GM18502 (cell line): ENCODE results near the gene F3.
"Not testable (repeated sequence)": the region's sequence is repeated elsewhere in the genome, so short reads cannot be mapped to it uniquely, and the experiment has no call there.

Experiments
- ATAC-seq: cut with Tn5 transposase; IDR thresholded peaks from one replicate; pipeline ENCODE4 v1.9.1; 2021; ENCODE audit warnings: mild to moderate bottlenecking; ENCODE audit not compliant: unreplicated experiment, poor library complexity

The F3 gene

DNA sequence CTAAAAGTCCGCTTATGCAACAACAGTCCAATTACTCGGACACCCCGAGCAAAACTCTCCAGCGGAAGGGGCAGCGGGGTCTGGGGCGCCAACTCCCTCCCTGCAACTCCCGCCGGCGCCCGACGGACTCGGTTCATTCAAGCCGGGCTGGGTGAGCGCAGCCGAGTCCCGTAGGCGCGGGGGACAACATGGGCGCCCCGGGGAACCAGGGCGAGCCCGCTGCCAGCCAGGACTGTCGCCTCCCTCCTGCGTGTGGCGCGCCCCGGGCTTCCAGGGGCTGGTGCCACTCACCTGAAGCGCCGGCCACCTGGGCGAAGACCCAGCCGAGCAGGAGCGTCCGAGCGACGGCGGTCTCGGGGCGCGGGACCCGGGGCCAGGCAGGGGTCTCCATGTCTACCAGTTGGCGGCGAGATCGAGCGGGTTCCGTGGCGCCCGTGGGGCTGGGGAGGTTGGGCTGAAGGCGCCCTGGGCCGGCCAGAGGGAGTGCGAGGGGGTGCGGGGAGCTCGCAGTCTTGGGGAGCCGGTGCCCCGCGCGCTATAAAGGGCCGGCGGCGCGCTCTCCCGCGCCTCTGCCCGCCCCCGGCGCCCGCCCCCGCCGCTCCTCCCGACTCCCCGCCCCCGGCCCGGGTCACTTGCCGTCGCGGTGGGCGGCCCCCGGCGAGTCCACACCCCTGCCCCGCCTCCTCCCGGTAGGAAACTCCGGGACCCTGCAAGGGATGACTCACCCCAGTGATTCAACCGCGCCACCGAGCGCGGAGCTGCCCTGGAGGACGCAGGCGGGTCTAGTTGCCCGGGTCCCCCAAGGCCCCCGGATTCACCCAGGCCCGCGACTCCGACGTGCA is at the start of gene F3:
F3 (minus strand) TSS at position 514 of the 842 bp plus-strand sequence; CDS start at position 391, 123 bp downstream.
- ATAC-seq = peak; percentile 90

DNA sequence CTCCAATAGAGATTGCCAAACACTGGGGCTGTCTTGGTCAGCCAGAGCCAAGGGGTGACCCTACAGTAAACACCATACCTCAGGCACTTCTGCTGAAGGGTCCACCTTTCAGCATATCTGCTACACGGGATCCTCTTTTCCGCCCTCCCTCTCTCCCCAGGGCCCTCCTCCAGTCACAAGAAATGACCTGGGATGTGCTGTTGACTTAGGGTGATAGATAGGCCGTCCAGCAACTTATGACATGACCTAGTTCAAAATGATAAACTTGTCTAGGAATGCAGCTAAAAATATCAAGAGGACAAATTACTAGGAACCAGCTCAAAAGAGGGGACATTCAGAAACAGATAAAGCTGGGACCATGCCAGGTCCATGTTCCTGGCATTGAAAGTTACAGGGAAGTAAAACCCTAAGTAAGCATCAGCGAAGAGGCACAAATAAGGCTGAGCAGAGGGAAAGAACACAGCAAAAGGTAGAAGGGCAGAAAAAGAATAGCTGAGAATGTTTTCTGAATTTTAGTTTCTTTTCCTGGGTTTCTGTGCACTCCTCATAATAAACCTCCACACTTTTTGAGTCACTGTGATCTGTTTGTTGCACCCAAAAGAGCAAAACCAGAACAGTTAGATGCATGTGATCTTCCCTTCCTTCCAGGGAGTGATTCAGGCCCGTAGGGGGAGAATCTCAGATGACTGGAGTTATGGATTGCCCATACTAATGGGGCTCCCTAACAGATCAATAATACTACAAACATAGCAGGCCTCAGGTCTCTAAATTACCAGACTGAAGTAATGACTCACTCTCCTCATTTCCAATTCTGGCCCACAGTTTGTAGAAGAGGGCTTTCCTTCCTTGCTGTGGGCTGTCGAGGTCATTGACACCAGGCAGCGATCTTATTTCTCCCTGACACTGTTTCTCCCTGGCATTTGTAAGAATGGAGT is 48.9 kb upstream of the F3 start:
- ATAC-seq = no peak

DNA sequence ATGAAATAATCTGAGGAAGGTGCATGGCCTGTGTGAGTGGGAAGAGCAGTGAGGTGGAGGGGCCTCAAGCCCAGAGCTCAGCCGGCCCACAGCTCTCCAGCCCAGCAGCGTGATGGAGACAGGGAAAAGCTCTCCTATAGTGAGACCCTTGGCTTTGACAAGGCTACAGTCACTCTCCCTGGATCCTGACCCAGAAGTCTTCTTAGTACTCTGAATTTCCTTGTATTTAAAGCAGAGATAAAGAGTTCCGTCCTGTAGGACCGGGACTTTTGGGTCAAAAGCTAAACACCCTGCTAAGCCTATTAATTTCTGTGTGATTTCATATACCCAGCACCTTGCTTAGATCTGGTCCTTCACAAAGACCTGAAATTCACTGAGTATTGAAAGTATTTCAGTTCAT is 48.2 kb upstream of the F3 start:
- no peak for ATAC-seq

DNA sequence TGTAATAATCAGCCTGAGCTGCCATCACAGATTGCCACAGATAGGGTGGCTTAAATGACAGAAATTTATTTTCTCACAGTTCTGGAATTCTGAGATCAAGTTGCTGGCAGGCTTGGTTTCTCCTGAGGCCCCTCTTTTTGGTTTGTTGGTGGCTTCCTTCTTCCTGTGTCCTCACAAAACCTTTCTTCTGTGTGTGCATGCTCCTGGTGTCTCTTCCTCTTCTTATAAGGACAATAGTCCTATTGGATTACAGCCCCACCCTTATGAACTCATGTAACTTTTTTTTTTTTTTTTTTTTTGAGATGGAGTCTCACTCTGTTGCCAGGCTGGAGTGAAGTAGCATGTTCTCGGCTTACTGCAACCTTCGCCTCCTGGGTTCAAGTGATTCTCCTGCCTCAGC is 41.0 kb upstream of the F3 start:
- no peak for ATAC-seq

DNA sequence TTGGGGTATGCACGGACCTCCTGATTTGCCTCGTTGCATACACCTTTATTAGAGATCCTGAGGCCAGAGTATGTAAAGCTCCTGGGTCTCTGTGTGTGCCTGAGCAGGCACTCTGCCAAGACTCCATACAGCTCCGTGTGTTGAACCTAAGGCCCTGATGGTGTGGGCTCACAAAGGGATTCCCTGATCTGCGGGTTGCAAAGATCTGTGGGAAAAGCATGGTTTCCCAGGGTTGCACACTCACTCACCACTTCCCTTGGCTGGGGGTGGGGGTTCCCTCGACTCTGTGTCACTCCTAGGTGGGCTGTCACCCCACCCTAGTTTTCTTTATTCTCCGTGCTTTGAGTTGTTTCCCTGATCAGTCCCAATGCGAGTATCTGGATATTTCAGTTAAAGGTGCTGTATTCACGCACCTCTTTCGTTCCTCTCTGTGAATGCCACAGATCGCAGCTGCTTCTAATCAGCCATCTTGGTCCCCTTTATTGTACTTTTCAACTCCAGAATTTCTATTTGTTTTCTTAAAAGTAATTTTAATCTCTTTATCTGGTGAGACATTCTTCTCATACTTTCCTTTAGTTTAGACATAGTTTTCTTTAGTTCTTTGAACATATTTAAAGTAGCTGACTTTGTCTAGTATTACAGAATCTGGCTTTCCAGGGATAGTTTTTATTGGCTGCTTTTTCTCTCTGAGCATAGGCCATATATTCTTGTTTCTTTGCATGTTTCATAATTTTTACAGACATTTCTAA is 39.0 kb upstream of the F3 start:
- ATAC-seq = no peak

DNA sequence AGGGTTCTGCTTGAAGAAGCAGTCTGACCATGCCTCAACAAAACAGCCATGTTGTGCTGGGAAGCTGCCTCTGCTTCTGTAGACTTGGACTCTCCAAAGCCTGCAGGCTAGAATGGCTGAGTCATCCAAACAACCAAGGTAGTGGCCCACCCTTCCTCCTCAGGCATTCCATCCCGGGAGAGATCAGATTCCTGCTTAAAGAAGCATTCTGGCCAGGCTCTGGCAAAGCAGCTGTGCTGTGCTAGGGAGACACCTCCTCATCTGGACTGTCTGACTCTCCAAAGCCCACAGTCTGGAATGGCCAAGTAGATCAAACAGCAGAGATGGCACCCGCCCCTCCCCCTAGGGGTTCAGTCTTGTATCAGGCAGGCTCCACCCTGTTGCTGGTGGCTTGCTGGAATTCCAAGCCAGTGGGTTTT is 38.3 kb upstream of the F3 start:
- no peak for ATAC-seq

DNA sequence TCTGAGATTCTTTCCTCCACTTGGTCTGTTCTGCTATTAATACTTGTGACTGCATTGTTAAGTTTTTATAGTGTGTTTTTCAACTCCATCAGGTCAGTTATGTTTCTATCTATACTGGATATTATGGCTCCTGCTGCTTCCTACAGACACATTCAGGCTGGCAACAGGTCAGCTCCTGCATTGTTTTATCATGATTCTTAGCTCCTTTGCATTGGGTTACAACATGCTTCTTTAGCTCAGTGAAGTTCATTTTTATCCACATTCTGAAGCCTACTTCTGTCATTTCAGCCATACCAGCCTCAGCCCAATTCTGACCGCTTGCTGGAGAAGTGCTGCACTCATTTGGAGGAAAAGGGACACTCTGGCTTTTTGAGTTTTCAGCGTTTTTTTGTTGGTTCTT is 37.3 kb upstream of the F3 start:
- ATAC-seq = no peak

DNA sequence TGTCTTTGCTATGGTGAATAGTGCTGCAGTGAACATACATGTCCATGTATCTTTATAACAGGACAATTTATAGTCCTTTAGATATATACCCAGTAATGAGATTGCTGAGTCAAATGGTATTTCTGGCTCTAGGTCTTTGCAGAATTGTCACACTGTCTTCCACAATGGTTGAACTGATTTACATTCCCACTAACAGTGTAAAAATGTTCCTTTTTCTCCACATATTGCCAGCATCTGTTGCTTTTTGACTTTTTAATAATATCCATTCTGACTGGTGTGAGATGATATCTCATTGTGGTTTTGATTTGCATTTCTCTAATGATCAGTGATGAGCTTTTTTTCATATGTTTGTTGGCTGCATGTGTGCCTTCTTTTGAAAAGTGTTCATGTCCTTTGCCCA is 32.4 kb upstream of the F3 start:
- not testable (repeated sequence) for ATAC-seq

DNA sequence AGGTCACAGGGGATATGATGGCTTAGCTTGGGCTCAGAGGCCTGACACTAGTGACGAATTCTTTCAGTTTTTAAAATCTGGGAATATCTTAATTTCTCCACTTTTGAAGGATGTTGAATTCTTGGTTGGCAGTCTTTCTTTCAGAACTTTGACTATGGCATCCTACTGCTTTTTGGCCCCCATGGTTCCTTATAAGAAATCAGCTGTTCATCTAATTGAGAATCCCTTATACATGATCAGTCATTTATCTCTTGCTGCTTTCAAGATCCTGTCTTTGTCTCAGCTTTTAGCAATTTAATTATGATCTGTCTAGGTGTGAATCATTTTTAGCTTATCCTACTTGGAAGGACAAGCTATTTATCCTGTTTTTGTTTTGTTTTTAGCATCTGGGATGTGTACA is 31.2 kb upstream of the F3 start:
- no peak for ATAC-seq

DNA sequence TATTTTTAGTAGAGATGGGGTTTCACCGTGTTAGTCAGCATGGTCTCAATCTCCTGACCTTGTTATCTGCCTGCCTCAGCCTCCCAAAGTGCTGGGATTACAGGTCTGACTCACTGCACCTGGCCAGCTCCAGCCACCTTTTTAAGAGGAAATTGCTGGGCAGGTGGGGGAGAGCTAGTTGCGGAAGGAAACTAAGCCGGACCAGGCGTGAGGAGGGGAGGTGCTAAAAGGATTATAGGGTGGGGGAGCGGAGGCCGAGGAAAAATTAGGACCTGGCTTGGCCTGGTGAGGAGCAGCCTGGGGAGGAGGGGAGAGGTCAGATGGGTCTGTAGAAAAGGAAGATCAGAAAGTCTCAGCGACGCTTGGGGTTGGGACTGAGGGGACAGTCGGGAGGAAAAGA is 29.4 kb upstream of the F3 start:
- ATAC-seq = not testable (repeated sequence)

DNA sequence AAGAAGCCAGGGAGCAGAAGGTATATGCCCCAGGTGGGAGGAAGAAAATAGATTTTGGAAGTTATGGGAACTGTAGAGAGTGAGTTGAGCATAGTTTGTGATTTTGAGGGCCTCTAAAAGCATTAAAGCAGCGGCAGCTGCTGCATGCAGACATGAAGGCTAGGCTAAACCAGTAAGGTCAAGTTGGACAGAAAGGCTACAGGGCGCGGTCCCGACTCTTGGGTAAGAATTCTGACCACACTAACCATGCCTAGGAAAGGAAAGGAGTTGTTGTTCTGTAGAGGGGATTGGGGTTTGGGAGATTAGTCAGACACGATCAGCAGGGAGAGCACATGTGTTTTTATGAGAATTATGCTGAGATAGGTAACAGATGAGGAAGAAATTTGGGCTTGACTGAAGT is 27.2 kb upstream of the F3 start:
- ATAC-seq = not testable (repeated sequence)

DNA sequence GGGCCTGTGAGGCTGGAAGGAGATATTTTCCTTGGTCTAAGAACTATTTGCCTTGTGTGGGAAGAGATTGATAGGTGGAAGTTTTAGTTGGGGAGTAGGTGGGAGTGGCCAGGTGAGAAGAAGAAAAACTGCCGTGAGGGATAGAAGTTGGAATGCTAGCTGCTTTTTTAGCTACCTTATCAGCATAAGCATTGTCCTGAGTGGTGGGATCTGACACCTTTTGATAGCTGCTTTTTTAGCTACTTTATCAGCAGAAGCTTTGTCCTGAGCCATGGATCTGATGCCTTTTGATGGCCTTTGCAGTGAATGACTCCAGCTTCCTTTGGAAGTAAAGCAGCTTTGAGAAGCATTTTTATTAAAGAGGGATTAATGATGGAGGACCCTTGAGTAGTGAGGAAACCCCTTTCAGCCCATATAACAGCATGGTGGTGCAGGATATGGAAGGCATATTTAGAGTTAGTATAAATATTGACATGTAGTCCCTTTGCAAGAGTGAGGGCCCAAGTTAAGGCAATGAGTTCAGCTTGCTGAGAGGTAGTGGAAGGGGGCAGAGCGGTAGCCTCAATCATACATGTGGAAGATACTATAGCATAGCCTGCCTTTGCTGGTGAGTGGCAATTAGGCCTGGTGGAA is 26.5 kb upstream of the F3 start:
- not testable (repeated sequence) for ATAC-seq

DNA sequence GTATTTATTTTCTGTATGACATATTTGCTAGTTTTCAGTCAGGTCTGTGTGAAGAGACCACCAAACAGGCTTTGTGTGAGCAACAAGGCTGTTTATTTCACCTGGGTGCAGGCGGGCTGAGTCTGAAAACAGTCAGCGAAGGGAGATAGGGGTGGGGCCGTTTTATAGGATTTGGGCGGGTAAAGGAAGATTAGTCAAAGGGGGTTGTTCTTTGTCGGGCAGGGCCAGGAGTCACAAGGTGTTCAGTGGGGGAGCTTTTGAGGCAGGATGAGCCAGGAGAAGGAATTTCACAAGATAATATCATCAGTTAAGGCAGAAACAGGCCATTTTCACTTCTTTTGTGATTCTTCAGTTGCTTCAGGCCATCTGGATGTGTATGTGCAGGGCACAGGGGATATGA is 24.9 kb upstream of the F3 start:
- not testable (repeated sequence) for ATAC-seq

DNA sequence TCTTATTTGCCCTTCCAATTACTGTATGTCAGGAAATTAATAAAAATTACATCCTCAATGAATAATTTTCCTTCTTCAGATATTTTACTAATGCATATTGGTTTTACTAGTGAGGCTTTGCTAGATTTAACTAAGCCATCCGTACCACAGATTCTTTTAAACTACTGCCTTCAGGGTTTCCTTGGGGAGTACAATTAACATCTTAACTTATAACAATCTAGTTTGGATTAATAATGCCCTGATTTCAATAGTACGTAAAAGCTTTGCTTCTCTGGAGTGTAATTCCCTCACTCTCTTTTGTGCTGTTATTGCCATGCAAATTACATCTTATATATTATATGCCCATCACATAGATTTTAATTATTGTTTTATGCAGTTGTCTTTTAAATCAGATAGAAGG is 24.3 kb upstream of the F3 start:
- ATAC-seq = no peak

DNA sequence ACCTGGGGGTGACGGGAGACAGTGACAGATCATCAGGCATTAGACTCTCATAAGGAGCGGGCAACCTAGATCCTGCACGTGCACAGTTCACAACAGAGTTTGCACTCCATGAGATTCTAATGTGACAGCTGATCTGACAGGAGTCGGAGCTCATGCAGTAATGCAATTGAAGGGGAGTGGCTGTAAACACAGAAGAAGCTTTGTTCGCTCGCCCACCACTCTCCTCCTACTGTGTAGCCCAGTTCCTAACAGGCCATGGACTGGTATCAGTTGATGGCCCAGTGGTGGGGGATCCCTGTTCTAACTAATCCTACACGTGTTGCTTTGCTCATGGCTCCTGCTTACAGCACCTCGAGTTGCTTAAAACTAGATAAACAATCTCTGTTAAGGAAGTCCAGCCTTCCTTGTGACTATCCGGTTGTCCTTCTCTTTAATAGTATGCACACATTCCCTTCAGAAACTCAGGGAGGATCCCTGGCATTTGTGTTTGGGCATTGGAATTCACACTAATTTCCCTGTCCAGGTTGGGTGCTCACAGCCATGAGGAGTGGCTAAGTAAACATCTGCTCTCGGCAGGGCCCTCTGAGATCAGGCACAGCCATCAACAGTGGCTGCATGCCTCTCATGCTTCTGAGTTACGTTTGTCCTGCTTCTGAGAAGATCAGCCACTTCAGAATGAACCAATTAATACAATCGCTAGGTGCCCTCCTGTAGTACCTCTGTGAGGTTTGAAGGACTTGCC is 21.1 kb upstream of the F3 start:
- ATAC-seq = no peak

DNA sequence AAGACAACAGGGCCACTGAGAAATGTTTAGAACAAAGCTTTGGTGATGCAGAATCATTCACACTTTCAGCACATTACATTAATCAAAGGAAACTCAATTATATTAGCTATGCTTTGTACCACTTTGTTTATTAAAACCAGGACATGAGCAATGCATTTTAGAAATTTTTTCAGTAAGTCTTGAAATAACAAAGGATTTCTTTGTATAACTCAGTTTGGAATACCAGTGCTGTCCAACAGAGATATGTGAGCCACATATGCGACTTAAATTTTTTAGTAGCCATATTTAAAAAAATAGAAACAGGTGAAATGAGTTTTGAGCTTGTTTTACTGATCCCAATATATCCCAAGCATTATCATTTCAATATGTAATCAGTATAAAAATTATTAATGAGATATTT is 18.8 kb upstream of the F3 start:
- ATAC-seq = no peak

DNA sequence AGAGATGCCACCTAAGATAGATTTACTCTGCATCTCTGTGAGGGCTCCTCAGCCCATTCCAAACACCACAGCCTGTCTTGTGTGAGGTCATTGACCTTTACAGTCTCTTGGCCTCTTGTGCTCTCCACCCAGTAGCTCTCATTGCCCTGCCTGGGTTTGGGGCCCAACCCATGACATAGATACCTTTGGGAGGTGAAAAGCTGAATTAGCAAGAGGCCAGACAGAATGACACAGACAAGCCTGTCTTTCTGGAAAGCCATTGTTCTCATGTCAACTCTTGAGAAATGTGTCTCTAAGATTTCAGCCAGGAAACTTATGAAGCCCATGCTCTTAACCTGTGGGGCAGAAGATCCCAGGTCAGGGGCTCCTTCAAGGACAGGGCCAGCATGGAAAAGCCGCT is 18.4 kb upstream of the F3 start:
- no peak for ATAC-seq

DNA sequence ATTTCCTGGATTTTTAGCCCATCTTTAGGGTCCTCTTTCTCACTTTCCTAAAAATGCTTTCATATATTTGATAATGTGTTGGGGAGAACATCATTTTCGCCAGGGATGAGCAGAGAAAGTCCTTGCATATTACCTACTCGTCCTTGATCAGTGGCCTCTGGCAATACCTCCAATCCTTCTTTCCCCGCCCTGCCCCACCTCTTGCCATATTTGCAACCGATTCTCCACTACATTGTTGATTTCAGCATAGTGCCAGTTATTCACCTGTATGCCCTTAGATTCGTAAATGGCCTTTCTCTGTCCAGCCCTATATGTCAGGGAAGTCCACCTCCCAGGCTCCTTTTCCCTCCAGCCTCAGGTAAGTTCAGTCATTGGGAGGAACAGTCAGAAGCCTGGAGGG is 13.5 kb upstream of the F3 start:
- no peak for ATAC-seq

DNA sequence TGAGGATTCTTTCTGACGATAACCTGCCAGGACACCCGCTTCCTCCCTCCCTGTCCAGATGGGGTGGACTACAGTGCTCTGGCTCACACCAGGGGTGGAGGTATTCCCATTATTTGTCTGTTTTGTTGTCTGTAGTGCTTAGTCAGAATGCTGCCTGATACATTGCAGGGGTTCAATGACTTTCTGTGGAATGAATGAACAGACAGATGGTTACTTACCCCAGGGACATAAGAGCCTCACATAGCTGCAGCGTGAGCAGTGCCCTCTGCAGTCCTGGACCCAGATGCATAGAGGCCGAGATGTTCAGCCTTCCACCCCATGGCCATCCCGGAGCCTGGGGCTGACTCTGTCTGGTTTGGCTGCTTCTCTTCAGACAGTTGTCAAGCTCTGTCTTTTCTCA is 13.0 kb upstream of the F3 start:
- no peak for ATAC-seq

DNA sequence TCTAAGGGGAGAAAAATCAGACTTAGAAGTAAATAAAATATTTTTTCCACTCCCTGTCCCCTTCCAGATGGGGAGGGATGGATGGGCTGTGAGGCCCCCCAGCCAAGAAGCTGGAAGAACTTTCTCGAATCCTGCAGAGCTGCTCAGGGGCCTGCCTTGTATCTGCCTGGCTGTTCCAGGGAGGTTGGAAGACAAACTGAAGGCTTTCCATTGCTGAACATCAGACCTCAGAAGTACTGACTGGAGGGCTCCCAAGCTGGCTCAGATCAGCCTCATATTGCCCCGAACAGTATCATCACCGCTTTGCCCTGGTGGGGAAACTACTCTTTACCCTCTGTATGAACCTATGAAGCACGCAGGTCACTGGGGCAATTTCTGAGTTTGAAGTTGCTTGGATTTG is 12.4 kb upstream of the F3 start:
- no peak for ATAC-seq
